Measurements from ENCODE around the gene PIAS2. TPM values are rescaled to one million over a fixed set of nuclear protein-coding genes. Genes with fewer than 3 reads are reported as not detected.
"Not testable (repeated sequence)": the region's sequence is repeated elsewhere in the genome, so short reads cannot be mapped to it uniquely, and the experiment has no call there.

The PIAS2 gene
- polyA plus RNA-seq, 1 donor (not counting 4 experiments of a cell fraction or from before 2014, with no cell fraction given), result 11.4 TPM

GRCh38 chr18:46867367-46868143, 49.8 kb downstream of the PIAS2 start:
- Histone ChIP-seq H3K27me3 (ENCODE audit: control insufficient read depth, extremely low read depth, insufficient read depth, low read length) (no peaks in the 10 kb centered on the region), H3K4me3 (ENCODE audit: control insufficient read depth in 2 of 3, extremely low read depth in 1 of 3, insufficient read depth in 2 of 3, low read depth in 1 of 3, low read length in 3 of 3) (no peak overlapping the region), H3K9ac (ENCODE audit: control insufficient read depth, extremely low read depth, insufficient read depth, low read length) (no peak overlapping the region), H3K36me3 (ENCODE audit: control insufficient read depth in 2 of 2, extremely low read depth in 1 of 2, insufficient read depth in 2 of 2, low read length in 2 of 2) (no peaks in the 10 kb centered on the region), H3K79me2 (ENCODE audit: control insufficient read depth, insufficient read depth, low read length) (no peaks in the 10 kb centered on the region), H3K9me1 (ENCODE audit: control insufficient read depth, extremely low read depth, insufficient read depth, low read length) (no peaks in the 10 kb centered on the region), H2AFZ (ENCODE audit: control insufficient read depth, low read length) (no peak overlapping the region), H3K9me3 (ENCODE audit: control insufficient read depth, low read depth, low read length) (peaks cover 9% of the 10 kb centered on the region), H3K4me2 (ENCODE audit: control insufficient read depth, extremely low read depth, insufficient read depth, low read depth, low read length) (no peak overlapping the region), H3K27ac (ENCODE audit: control insufficient read depth, insufficient read depth, low read length) (no peak overlapping the region), H3K4me1 (ENCODE audit: control insufficient read depth, extremely low read depth, insufficient read depth, low read length) (no peaks in the 10 kb centered on the region), H4K20me1 (ENCODE audit: control insufficient read depth, extremely low read depth, insufficient read depth, low read length) (no peaks in the 10 kb centered on the region)
- no peak for TF ChIP-seq EZH2 (IDR thresholded peaks at IDR 0.05; ENCODE audit: low read length)
- no peak for TF ChIP-seq CTCF (optimal IDR thresholded peaks at IDR 0.05 in 1 of 3, IDR thresholded peaks at IDR 0.05 in 1 of 3, conservative IDR thresholded peaks at IDR 0.05 in 1 of 3; ENCODE audit: extremely low read depth in 1 of 3, insufficient read depth in 2 of 3, low read length in 3 of 3)
- DNase-seq (ENCODE audit: low read depth, low spot score) (no peak), FAIRE-seq (no peak)
- dilution Hi-C loops (cut with MboI; ENCODE audit: extremely low pct_ligation_motif_present, low sequenced_read_pairs), result no loop called here

GRCh38 chr18:46866523-46866922, 50.8 kb downstream of the PIAS2 start:
- Histone ChIP-seq H3K9me3 (ENCODE audit: control insufficient read depth, low read depth, low read length) (peaks cover 9% of the 10 kb centered on the region), H3K9me1 (ENCODE audit: control insufficient read depth, extremely low read depth, insufficient read depth, low read length) (no peaks in the 10 kb centered on the region), H2AFZ (ENCODE audit: control insufficient read depth, low read length) (no peak overlapping the region), H3K27ac (ENCODE audit: control insufficient read depth, insufficient read depth, low read length) (no peak overlapping the region), H3K4me3 (ENCODE audit: control insufficient read depth in 2 of 3, extremely low read depth in 1 of 3, insufficient read depth in 2 of 3, low read depth in 1 of 3, low read length in 3 of 3) (no peak overlapping the region), H3K4me1 (ENCODE audit: control insufficient read depth, extremely low read depth, insufficient read depth, low read length) (no peaks in the 10 kb centered on the region), H3K4me2 (ENCODE audit: control insufficient read depth, extremely low read depth, insufficient read depth, low read depth, low read length) (no peak overlapping the region), H4K20me1 (ENCODE audit: control insufficient read depth, extremely low read depth, insufficient read depth, low read length) (no peaks in the 10 kb centered on the region), H3K27me3 (ENCODE audit: control insufficient read depth, extremely low read depth, insufficient read depth, low read length) (no peaks in the 10 kb centered on the region), H3K9ac (ENCODE audit: control insufficient read depth, extremely low read depth, insufficient read depth, low read length) (no peak overlapping the region), H3K79me2 (ENCODE audit: control insufficient read depth, insufficient read depth, low read length) (no peaks in the 10 kb centered on the region), H3K36me3 (ENCODE audit: control insufficient read depth in 2 of 2, extremely low read depth in 1 of 2, insufficient read depth in 2 of 2, low read length in 2 of 2) (no peaks in the 10 kb centered on the region)
- dilution Hi-C loops (cut with MboI; ENCODE audit: extremely low pct_ligation_motif_present, low sequenced_read_pairs), result no loop called here
- FAIRE-seq (no peak), DNase-seq (ENCODE audit: low read depth, low spot score) (no peak)
- TF ChIP-seq CTCF (optimal IDR thresholded peaks at IDR 0.05 in 1 of 3, IDR thresholded peaks at IDR 0.05 in 1 of 3, conservative IDR thresholded peaks at IDR 0.05 in 1 of 3; ENCODE audit: extremely low read depth in 1 of 3, insufficient read depth in 2 of 3, low read length in 3 of 3) (no peak), EZH2 (IDR thresholded peaks at IDR 0.05; ENCODE audit: low read length) (no peak)

DNA sequence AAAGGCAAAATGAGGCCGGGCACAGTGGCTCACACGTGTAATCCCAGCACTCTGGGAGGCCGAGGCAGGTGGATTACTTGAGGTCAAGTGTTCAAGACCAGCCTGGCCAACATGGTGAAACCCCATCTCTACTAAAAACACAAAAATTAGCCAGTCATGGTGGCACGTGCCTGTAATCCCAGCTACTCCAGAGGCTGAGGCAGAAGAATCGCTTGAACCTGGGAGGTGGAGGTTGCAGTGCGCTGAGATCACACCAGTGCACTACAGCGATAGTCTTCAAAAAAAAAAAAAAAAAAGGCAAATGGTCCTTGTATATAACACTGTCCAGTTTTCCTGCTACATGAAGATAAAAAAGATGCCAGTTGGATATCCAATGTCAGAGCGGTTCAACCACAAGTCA, 52.1 kb downstream of the PIAS2 start:
- H4K20me1 ChIP-seq (ENCODE audit: control insufficient read depth, extremely low read depth, insufficient read depth, low read length); dilution Hi-C loops (cut with MboI; ENCODE audit: extremely low pct_ligation_motif_present, low sequenced_read_pairs); H3K4me1 ChIP-seq (ENCODE audit: control insufficient read depth, extremely low read depth, insufficient read depth, low read length); H3K27me3 ChIP-seq (ENCODE audit: control insufficient read depth, extremely low read depth, insufficient read depth, low read length); H3K27ac ChIP-seq (ENCODE audit: control insufficient read depth, insufficient read depth, low read length); DNase-seq (ENCODE audit: low read depth, low spot score); H3K4me2 ChIP-seq (ENCODE audit: control insufficient read depth, extremely low read depth, insufficient read depth, low read depth, low read length); H3K9me3 ChIP-seq (ENCODE audit: control insufficient read depth, low read depth, low read length); FAIRE-seq; H3K79me2 ChIP-seq (ENCODE audit: control insufficient read depth, insufficient read depth, low read length); H2AFZ ChIP-seq (ENCODE audit: control insufficient read depth, low read length); H3K4me3 ChIP-seq (ENCODE audit: control insufficient read depth in 2 of 3, extremely low read depth in 1 of 3, insufficient read depth in 2 of 3, low read depth in 1 of 3, low read length in 3 of 3); H3K9me1 ChIP-seq (ENCODE audit: control insufficient read depth, extremely low read depth, insufficient read depth, low read length); H3K9ac ChIP-seq (ENCODE audit: control insufficient read depth, extremely low read depth, insufficient read depth, low read length); H3K36me3 ChIP-seq (ENCODE audit: control insufficient read depth in 2 of 2, extremely low read depth in 1 of 2, insufficient read depth in 2 of 2, low read length in 2 of 2): not testable (repeated sequence)

Measured in keratinocyte (primary cell).